ENCODE measurements around the gene LIMA1.
A peak's percentile ranks its signal among the peaks of the same experiment; 100 is the strongest.
"Not testable (repeated sequence)": the region's sequence is repeated elsewhere in the genome, so short reads cannot be mapped to it uniquely, and the experiment has no call there.

LIMA1 gene

GRCh38 chr12:50184261-50184660 is 99.1 kb downstream of the LIMA1 start:
- no peak for DNase-seq

GRCh38 chr12:50182461-50182860 is 100.9 kb downstream of the LIMA1 start:
- DNase-seq, result no peak

GRCh38 chr12:50181691-50182090 is 101.6 kb downstream of the LIMA1 start:
- no peak for DNase-seq

- DNase-seq, result no peak
These were observed 107.6 kb downstream of the LIMA1 start for GRCh38 chr12:50175716-50176026.

- DNase-seq, result peak; percentile 37
These were observed 108.2 kb downstream of the LIMA1 start for GRCh38 chr12:50174971-50175715.

GRCh38 chr12:50167049-50167828 is 116.1 kb downstream of the LIMA1 start, which contains the start of gene CERS5:
Gene CERS5, minus strand, starts transcription at chr12:50167369. Its CDS starts 72 bp downstream, at chr12:50167297.
- peak; percentile 96 for DNase-seq

GRCh38 chr12:50166799-50167048 is 116.6 kb downstream of the LIMA1 start:
- no peak for DNase-seq

- DNase-seq, result no peak
These were observed 118.4 kb downstream of the LIMA1 start for GRCh38 chr12:50164963-50165362.

- DNase-seq, result no peak
These were observed 121.1 kb downstream of the LIMA1 start for GRCh38 chr12:50162230-50162629.

GRCh38 chr12:50160643-50161042 is 122.7 kb downstream of the LIMA1 start:
- no peak for DNase-seq

GRCh38 chr12:50157259-50157658 is 126.1 kb downstream of the LIMA1 start:
- no peak for DNase-seq

- no peak for DNase-seq
These were observed 126.7 kb downstream of the LIMA1 start for GRCh38 chr12:50156641-50157040.

- DNase-seq, result not testable (repeated sequence)
These were observed 128.4 kb downstream of the LIMA1 start for GRCh38 chr12:50154947-50155346.

GRCh38 chr12:50151047-50151687 is 132.2 kb downstream of the LIMA1 start:
- no peak for DNase-seq

- no peak for DNase-seq
These were observed 134.0 kb downstream of the LIMA1 start for GRCh38 chr12:50149311-50149710.

- DNase-seq, result not testable (repeated sequence)
These were observed 135.3 kb downstream of the LIMA1 start for GRCh38 chr12:50148011-50148410.

GRCh38 chr12:50147281-50147680 is 136.0 kb downstream of the LIMA1 start:
- DNase-seq, result no peak

GRCh38 chr12:50145439-50145838 is 137.9 kb downstream of the LIMA1 start:
- no peak for DNase-seq

GRCh38 chr12:50142993-50143392 is 140.3 kb downstream of the LIMA1 start:
- no peak for DNase-seq

GRCh38 chr12:50132505-50133135 is 150.7 kb downstream of the LIMA1 start:
- DNase-seq, result no peak

GRCh38 chr12:50129290-50129689 is 154.0 kb downstream of the LIMA1 start:
- no peak for DNase-seq

GRCh38 chr12:50127546-50127945 is 155.8 kb downstream of the LIMA1 start:
- DNase-seq, result no peak
